Naive thymus-derived CD4-positive, alpha-beta T cell (primary cell): ENCODE measurements around the gene ERCC6. TPM values are rescaled to one million over a fixed set of nuclear protein-coding genes. Genes with fewer than 3 reads are reported as not detected.

ENCODE experiments used
- ATAC-seq: fragments of 150-1000 bp; cut with Tn5 transposase; 2 replicates; pipeline ENCODE4 v1.10.0; 2021; ENCODE audit warnings: mild to moderate bottlenecking, moderate library complexity
- CTCF ChIA-PET: fragments of 350-600 bp; sonication (Branson Sonifier 250); formaldehyde crosslinking; loops from one replicate; lab custom pipeline; 2021; ENCODE audit warnings: antibody characterized with exemption; lab: Charles Lee
- POLR2A ChIA-PET: fragments of 350-600 bp; sonication (Branson Sonifier 250); formaldehyde crosslinking; loops from one replicate; lab custom pipeline; 2021; ENCODE audit warnings: antibody characterized with exemption, inconsistent platforms; lab: Charles Lee
- DNase-seq, 9 donors: peaks; one replicate each; pipeline versions ENCODE4 v3.0.0 to v3.0.0-alpha.2; 2020 to 2022; ENCODE audit warnings: mixed read lengths in 1 of 9
- H3K27ac ChIP-seq: one replicate; pipeline ENCODE4 v1.7.0; 2013; ENCODE audit warnings: mild to moderate bottlenecking, low read depth, low read length, moderate library complexity
- H3K27me3 ChIP-seq, 2 donors: one replicate each; pipeline ENCODE4 v1.7.0; 2013; ENCODE audit warnings: low read length in 2 of 2, mild to moderate bottlenecking in 2 of 2, moderate library complexity in 2 of 2; ENCODE audit not compliant: control insufficient read depth in 2 of 2, insufficient read depth in 2 of 2
- H3K36me3 ChIP-seq, 3 experiments: 1 replicate in 2 of 3; 2 replicates in 1 of 3; pipeline ENCODE4 v1.7.0; 2013; ENCODE audit warnings: low read length in 3 of 3, mild to moderate bottlenecking in 3 of 3, moderate library complexity in 1 of 3; ENCODE audit not compliant: insufficient read depth in 3 of 3, control insufficient read depth in 2 of 3
- H3K4me1 ChIP-seq, 2 donors: one replicate each; pipeline ENCODE4 v1.7.0; 2013; ENCODE audit warnings: low read length in 2 of 2, mild to moderate bottlenecking in 2 of 2, moderate library complexity in 1 of 2; ENCODE audit not compliant: control insufficient read depth in 2 of 2, insufficient read depth in 2 of 2
- H3K4me3 ChIP-seq: 2 replicates; pipeline ENCODE4 v1.7.0; 2013; ENCODE audit warnings: mild to moderate bottlenecking, low read length
- H3K9me3 ChIP-seq, 3 experiments: 1 replicate in 2 of 3; 2 replicates in 1 of 3; pipeline ENCODE4 v1.7.0; 2013; ENCODE audit warnings: low read length in 3 of 3; ENCODE audit not compliant: control insufficient read depth in 2 of 3
- H3K27ac Mint-ChIP-seq, 9 donors: one replicate each; pipeline ENCODE4 v1.8.0; 2020 to 2022; ENCODE audit warnings: mixed read lengths in 9 of 9, mild to moderate bottlenecking in 8 of 9, moderate library complexity in 5 of 9, inconsistent platforms in 2 of 9
- H3K27me3 Mint-ChIP-seq, 5 donors: one replicate each; pipeline ENCODE4 v1.8.0; 2021 to 2022; ENCODE audit warnings: mixed read lengths in 5 of 5, mild to moderate bottlenecking in 1 of 5
- H3K36me3 Mint-ChIP-seq, 5 donors: one replicate each; pipeline ENCODE4 v1.8.0; 2020 to 2022; ENCODE audit warnings: mixed read lengths in 5 of 5, mild to moderate bottlenecking in 3 of 5, inconsistent platforms in 1 of 5
- H3K4me1 Mint-ChIP-seq, 7 donors: one replicate each; pipeline ENCODE4 v1.8.0; 2020 to 2022; ENCODE audit warnings: mixed read lengths in 7 of 7, mild to moderate bottlenecking in 3 of 7, inconsistent platforms in 1 of 7
- H3K4me3 Mint-ChIP-seq, 10 donors: one replicate each; pipeline ENCODE4 v1.8.0; 2020 to 2022; ENCODE audit warnings: mild to moderate bottlenecking in 10 of 10, mixed read lengths in 10 of 10, moderate library complexity in 6 of 10, inconsistent platforms in 2 of 10
- H3K9me3 Mint-ChIP-seq, 11 donors: one replicate each; pipeline ENCODE4 v1.8.0; 2020 to 2022; ENCODE audit warnings: mixed read lengths in 11 of 11, mild to moderate bottlenecking in 4 of 11, inconsistent platforms in 1 of 11, moderate library complexity in 1 of 11
- intact Hi-C, 2 donors: fragments of 100-400 bp; cut with micrococcal nuclease; formaldehyde crosslinking; loops; one replicate each; pipeline ENCODE4 v1.15.1; 2023
- polyA plus RNA-seq, 2 donors: library from polyadenylated mRNA; unstranded; fragments of 300-500 nt; fragmentation: Illumina TruSeq; gene quantifications; one replicate each; pipeline ENCODE4 v1.2.3, GENCODE V29; 2021
- total RNA-seq, 6 experiments: library from RNA in 5 of 6; stranded (reverse) in 5 of 6; gene quantifications; 1 replicate in 5 of 6; 2 replicates in 1 of 6; pipeline ENCODE4 v1.2.3 and lab custom pipeline; 2021 to 2026

Gene ERCC6
- total and polyA plus RNA-seq, 7 experiments from 2014 or later = 11.0 to 50.7 (median 31.4) TPM

- Mint-ChIP-seq H3K9me3 (no peaks in the 10 kb centered on the region), H3K27me3 (peaks cover 0 to 16% (median 12%) of the 10 kb centered on the region in 5 donors), H3K4me3 (no peak overlapping the region), H3K4me1 (peaks cover 21 to 33% (median 31%) of the 10 kb centered on the region in 7 donors), H3K27ac (no peak overlapping the region), H3K36me3 (peaks cover 9 to 39% (median 13%) of the 10 kb centered on the region in 5 donors)
- ChIA-PET POLR2A (no interaction called here), CTCF (interaction anchor here (0.7 to 3.4 kb wide), 7 partner anchors 10 to 856 kb away, joined by 3 to 37 read pairs (median 4); no protein-coding TSS in a partner anchor)
- ATAC-seq (peak; percentile 70), DNase-seq (peak in 6 of 9 donors; percentile 4 to 48 (median 40))
- H3K36me3 ChIP-seq = peaks cover 0 to 16% (median 0%) of the 10 kb centered on the region in 3 experiments
- intact Hi-C loops = loop anchor here (1.0 to 10.0 kb wide), 4 partner anchors 105 to 1150 kb away; no protein-coding TSS in a partner anchor
- peaks cover 14 to 18% of the 10 kb centered on the region in 2 donors for H3K4me1 ChIP-seq
- no peaks in the 10 kb centered on the region for H3K9me3 ChIP-seq
- H3K4me3 ChIP-seq = no peak overlapping the region
- H3K27ac ChIP-seq = no peak overlapping the region
- H3K27me3 ChIP-seq = peaks cover 0 to 5% of the 10 kb centered on the region in 2 donors
Observed at GRCh38 chr10:49512121-49512809, 26.7 kb downstream of the ERCC6 start.

DNA sequence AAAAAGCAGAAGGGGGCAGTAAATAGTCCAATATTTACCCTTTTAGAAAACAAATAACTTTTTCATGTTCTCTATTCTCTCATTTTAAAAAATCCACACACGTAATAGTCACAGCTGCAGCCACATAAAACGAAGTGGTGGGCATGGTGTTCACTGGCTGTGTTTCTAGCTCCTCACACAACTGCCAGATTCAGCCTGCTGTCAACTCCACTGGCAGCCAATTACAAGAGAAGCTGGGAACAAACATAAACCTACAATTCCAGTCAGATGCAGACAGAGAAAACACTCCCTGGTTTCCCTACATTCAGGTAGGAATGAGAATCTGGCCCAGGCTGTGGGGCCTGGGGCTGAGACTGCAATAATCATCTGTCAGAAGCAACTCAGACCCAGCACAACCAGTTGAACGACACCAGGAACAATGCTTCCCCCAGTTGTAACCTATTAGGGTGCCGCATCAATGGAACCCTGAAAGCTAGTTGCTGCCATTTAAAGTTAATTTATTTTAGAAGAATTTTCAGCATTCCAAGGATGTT is 29.1 kb downstream of the ERCC6 start:
- DNase-seq (no peak), ATAC-seq (no peak)
- intact Hi-C loops = loop anchor here (1.0 to 10.0 kb wide), 3 partner anchors 9 to 1148 kb away; no protein-coding TSS in a partner anchor
- Histone ChIP-seq H3K36me3 (no peaks in the 10 kb centered on the region), H3K4me1 (peaks cover 14 to 18% of the 10 kb centered on the region in 2 donors), H3K27ac (no peak overlapping the region), H3K27me3 (peaks cover 0 to 5% of the 10 kb centered on the region in 2 donors), H3K9me3 (no peaks in the 10 kb centered on the region), H3K4me3 (no peak overlapping the region)
- Mint-ChIP-seq H3K27ac (no peak overlapping the region), H3K36me3 (peaks cover 10 to 39% (median 18%) of the 10 kb centered on the region in 5 donors), H3K9me3 (no peaks in the 10 kb centered on the region), H3K27me3 (peaks cover 0 to 31% (median 16%) of the 10 kb centered on the region in 5 donors), H3K4me1 (peaks cover 24 to 40% (median 36%) of the 10 kb centered on the region in 7 donors), H3K4me3 (no peak overlapping the region)
- ChIA-PET CTCF (interaction anchor here (0.7 to 1.9 kb wide), 2 partner anchors 10 kb away, joined by 3 to 8 read pairs; no protein-coding TSS in a partner anchor), POLR2A (no interaction called here)

DNA sequence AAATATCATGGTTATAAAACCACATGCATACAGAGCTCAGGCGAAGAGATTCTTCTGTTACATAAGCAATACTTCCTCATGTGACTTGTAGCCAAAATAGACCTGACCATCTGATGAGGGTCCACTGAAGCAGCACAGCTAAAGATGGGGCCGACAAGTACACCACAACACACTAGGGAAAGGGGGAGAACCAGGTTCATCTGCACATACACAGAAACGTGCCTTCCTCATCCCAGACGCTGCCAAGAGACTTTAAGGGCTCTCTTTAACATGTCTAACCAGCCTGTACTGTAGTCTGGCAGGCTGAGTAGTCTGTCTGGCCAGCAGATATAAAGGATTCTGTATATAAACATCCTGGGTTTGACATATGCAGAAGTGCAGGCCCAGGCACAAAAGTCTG is 30.3 kb downstream of the ERCC6 start:
- intact Hi-C loops = loop anchor here (1.0 kb wide), 2 partner anchors 11 to 31 kb away; partner anchors contain the start of gene ERCC6 (in 2 of the 2)
- no peaks in the 10 kb centered on the region for H3K9me3 Mint-ChIP-seq
- Histone ChIP-seq H3K27ac (no peak overlapping the region), H3K27me3 (peaks cover 0 to 5% of the 10 kb centered on the region in 2 donors), H3K36me3 (no peaks in the 10 kb centered on the region), H3K4me3 (no peak overlapping the region), H3K9me3 (no peaks in the 10 kb centered on the region), H3K4me1 (peaks cover 14 to 18% of the 10 kb centered on the region in 2 donors)
- H3K27me3 Mint-ChIP-seq = peaks cover 0 to 31% (median 16%) of the 10 kb centered on the region in 5 donors
- ATAC-seq (peak; percentile 17), DNase-seq (peak in 1 of 9 donors; percentile 1)
- H3K27ac Mint-ChIP-seq = peak overlapping the region in 1 of 9 donors; percentile 6
- H3K36me3 Mint-ChIP-seq = peaks cover 5 to 35% (median 16%) of the 10 kb centered on the region in 5 donors
- CTCF ChIA-PET = interaction anchor here (0.6 to 0.7 kb wide), 2 partner anchors 101 to 511 kb away, joined by 3 to 4 read pairs; no protein-coding TSS in a partner anchor
- H3K4me1 Mint-ChIP-seq = peaks cover 24 to 40% (median 36%) of the 10 kb centered on the region in 7 donors
- H3K4me3 Mint-ChIP-seq = peak overlapping the region in 9 of 10 donors; percentile 16 to 55 (median 44)
- POLR2A ChIA-PET = no interaction called here

DNA sequence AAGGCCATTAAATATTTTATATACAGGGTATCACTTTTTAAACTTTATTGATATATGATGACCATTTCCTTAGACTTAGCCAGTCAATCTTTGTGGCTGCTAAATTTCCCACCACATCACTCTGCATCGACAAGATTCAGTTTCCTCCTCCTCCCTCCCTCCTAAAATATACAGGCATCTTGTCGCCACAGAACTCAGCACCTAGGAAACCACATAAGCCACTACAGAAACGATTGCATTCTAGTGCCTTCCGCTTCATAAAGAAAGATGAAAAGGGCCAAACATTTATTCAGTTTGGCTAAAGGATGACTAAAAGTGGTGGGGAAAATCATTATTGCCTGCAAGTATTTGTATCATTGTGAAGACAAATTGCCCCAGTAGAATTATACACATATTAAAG is 30.7 kb downstream of the ERCC6 start:
- H3K27ac ChIP-seq = no peak overlapping the region
- H3K27me3 ChIP-seq = peaks cover 0 to 5% of the 10 kb centered on the region in 2 donors
- Mint-ChIP-seq H3K9me3 (no peaks in the 10 kb centered on the region), H3K27me3 (peaks cover 0 to 31% (median 16%) of the 10 kb centered on the region in 5 donors), H3K4me1 (peaks cover 23 to 40% (median 36%) of the 10 kb centered on the region in 7 donors), H3K4me3 (peak overlapping the region in 9 of 10 donors; percentile 16 to 55 (median 44)), H3K27ac (peak overlapping the region in 3 of 9 donors; percentile 1 to 6 (median 6)), H3K36me3 (peaks cover 5 to 35% (median 18%) of the 10 kb centered on the region in 5 donors)
- DNase-seq = peak in 8 of 9 donors; percentile 28 to 69 (median 52)
- ChIA-PET POLR2A (no interaction called here), CTCF (no interaction called here)
- peaks cover 14 to 18% of the 10 kb centered on the region in 2 donors for H3K4me1 ChIP-seq
- peak overlapping the region; percentile 2 for H3K4me3 ChIP-seq
- intact Hi-C loops = loop anchor here (1.0 kb wide), 1 partner anchor 31 kb away; the partner anchor contains the start of gene ERCC6 (in 2 of the 2)
- ATAC-seq = peak; percentile 86
- no peaks in the 10 kb centered on the region for H3K9me3 ChIP-seq
- H3K36me3 ChIP-seq = peaks cover 0 to 2% (median 0%) of the 10 kb centered on the region in 3 experiments

DNA sequence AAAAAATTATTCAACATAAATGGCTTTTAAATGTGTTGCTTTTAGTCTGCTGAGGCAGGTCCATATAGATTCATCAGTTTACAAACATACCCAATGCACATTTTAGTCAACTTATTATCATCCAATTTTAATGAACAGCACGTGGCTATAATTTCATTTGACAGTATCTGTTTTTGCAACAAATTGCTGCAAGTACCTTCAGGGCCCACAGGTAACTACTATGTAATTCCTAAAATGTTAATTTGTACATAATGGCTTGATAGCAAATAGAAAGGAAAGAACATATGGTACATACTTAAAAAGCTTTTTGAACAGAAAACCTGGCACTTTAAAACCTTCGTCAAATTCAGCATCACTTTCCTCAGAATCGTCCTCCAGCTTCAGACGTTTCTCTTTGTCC is 33.3 kb downstream of the ERCC6 start:
- Mint-ChIP-seq H3K9me3 (no peaks in the 10 kb centered on the region), H3K4me3 (no peak overlapping the region), H3K27ac (no peak overlapping the region), H3K36me3 (peaks cover 5 to 42% (median 33%) of the 10 kb centered on the region in 5 donors), H3K4me1 (peaks cover 23 to 38% (median 33%) of the 10 kb centered on the region in 7 donors), H3K27me3 (peaks cover 0 to 31% (median 10%) of the 10 kb centered on the region in 5 donors)
- no peak overlapping the region for H3K27ac ChIP-seq
- intact Hi-C loops = no loop called here
- H3K4me3 ChIP-seq = no peak overlapping the region
- POLR2A ChIA-PET = no interaction called here
- CTCF ChIA-PET = interaction anchor here (0.5 kb wide), 1 partner anchor 52 kb away, joined by 3 read pairs; no protein-coding TSS in a partner anchor
- ATAC-seq (no peak), DNase-seq (no peak)
- H3K9me3 ChIP-seq = no peaks in the 10 kb centered on the region
- peaks cover 0 to 8% (median 0%) of the 10 kb centered on the region in 3 experiments for H3K36me3 ChIP-seq
- peaks cover 14 to 18% of the 10 kb centered on the region in 2 donors for H3K4me1 ChIP-seq
- H3K27me3 ChIP-seq = no peaks in the 10 kb centered on the region

- Mint-ChIP-seq H3K4me1 (peaks cover 19 to 33% (median 30%) of the 10 kb centered on the region in 7 donors), H3K36me3 (peaks cover 5 to 44% (median 37%) of the 10 kb centered on the region in 5 donors), H3K27me3 (peaks cover 0 to 26% (median 5%) of the 10 kb centered on the region in 5 donors), H3K4me3 (no peak overlapping the region), H3K27ac (no peak overlapping the region), H3K9me3 (no peaks in the 10 kb centered on the region)
- CTCF ChIA-PET = interaction anchor here (0.5 kb wide), 1 partner anchor 52 kb away, joined by 3 read pairs; no protein-coding TSS in a partner anchor
- no peak for ATAC-seq
- intact Hi-C loops = no loop called here
- H3K36me3 ChIP-seq = peaks cover 0 to 13% (median 0%) of the 10 kb centered on the region in 3 experiments
- H3K9me3 ChIP-seq = no peaks in the 10 kb centered on the region
- no peaks in the 10 kb centered on the region for H3K27me3 ChIP-seq
- H3K4me1 ChIP-seq = peaks cover 14 to 18% of the 10 kb centered on the region in 2 donors
- no peak for DNase-seq
- POLR2A ChIA-PET = no interaction called here
- no peak overlapping the region for H3K27ac ChIP-seq
- no peak overlapping the region for H3K4me3 ChIP-seq
Observed at GRCh38 chr10:49505076-49505475, 33.8 kb downstream of the ERCC6 start.
